MM.1S (cell line): Measurements from ENCODE around the gene SLC6A11.

Experiments
- EZH2 ChIP-seq: fragments of 300-600 bp; sonication (generic); optimal IDR thresholded peaks from 2 replicates; pipeline ENCODE3; 2017; ENCODE audit warnings: low read depth, mild to moderate bottlenecking, antibody characterized with exemption, low read length, mixed read lengths
- TF ChIP-seq, protein P1 (sequence below): fragments of 300-600 bp; sonication (generic); IDR thresholded peaks from 2 replicates; pipeline ENCODE4 v1.5.1; 2016; ENCODE audit warnings: antibody characterized with exemption, low read length, mixed read lengths

GRCh38 chr3:10890665-10891064 is 74.6 kb downstream of the SLC6A11 start:
- TF ChIP-seq, protein P1, sequence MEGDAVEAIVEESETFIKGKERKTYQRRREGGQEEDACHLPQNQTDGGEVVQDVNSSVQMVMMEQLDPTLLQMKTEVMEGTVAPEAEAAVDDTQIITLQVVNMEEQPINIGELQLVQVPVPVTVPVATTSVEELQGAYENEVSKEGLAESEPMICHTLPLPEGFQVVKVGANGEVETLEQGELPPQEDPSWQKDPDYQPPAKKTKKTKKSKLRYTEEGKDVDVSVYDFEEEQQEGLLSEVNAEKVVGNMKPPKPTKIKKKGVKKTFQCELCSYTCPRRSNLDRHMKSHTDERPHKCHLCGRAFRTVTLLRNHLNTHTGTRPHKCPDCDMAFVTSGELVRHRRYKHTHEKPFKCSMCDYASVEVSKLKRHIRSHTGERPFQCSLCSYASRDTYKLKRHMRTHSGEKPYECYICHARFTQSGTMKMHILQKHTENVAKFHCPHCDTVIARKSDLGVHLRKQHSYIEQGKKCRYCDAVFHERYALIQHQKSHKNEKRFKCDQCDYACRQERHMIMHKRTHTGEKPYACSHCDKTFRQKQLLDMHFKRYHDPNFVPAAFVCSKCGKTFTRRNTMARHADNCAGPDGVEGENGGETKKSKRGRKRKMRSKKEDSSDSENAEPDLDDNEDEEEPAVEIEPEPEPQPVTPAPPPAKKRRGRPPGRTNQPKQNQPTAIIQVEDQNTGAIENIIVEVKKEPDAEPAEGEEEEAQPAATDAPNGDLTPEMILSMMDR = no peak
- TF ChIP-seq EZH2 = no peak
